ENCODE results near the gene DEFB108B.
"Not testable (repeated sequence)": the region's sequence is repeated elsewhere in the genome, so short reads cannot be mapped to it uniquely, and the experiment has no call there.

Gene DEFB108B
- total RNA-seq, result 0 reads per million in 2 donors

GRCh38 chr11:71832811-71833210 lies at the start of gene DEFB108B:
DEFB108B (plus strand) TSS chr11:71833200; CDS start chr11:71833200, 0 bp downstream.
- not testable (repeated sequence) for DNase-seq

GRCh38 chr11:71786114-71786847 lies 46.7 kb upstream of the DEFB108B start:
- DNase-seq, result not testable (repeated sequence)

- DNase-seq, result peak; percentile 97
Measured at GRCh38 chr11:71786848-71787097, 46.2 kb upstream of the DEFB108B start.

GRCh38 chr11:71787098-71787823 lies 45.7 kb upstream of the DEFB108B start:
- peak; percentile 95 for DNase-seq

GRCh38 chr11:71787824-71788454 lies 45.1 kb upstream of the DEFB108B start:
- not testable (repeated sequence) for DNase-seq

GRCh38 chr11:71789444-71790196 lies 43.4 kb upstream of the DEFB108B start:
- DNase-seq, result not testable (repeated sequence)

- not testable (repeated sequence) for DNase-seq
Measured at GRCh38 chr11:71791111-71791510, 41.9 kb upstream of the DEFB108B start.

GRCh38 chr11:71792621-71793235 lies 40.3 kb upstream of the DEFB108B start:
- DNase-seq, result peak; percentile 39

- DNase-seq, result not testable (repeated sequence)
Measured at GRCh38 chr11:71794386-71795040, 38.5 kb upstream of the DEFB108B start.

- DNase-seq, result not testable (repeated sequence)
Measured at GRCh38 chr11:71795236-71795635, 37.8 kb upstream of the DEFB108B start.

GRCh38 chr11:71796016-71796415 lies 37.0 kb upstream of the DEFB108B start:
- not testable (repeated sequence) for DNase-seq

GRCh38 chr11:71796781-71797180 lies 36.2 kb upstream of the DEFB108B start:
- DNase-seq, result not testable (repeated sequence)

GRCh38 chr11:71799556-71800128 lies 33.4 kb upstream of the DEFB108B start:
- not testable (repeated sequence) for DNase-seq

GRCh38 chr11:71800335-71800953 lies 32.6 kb upstream of the DEFB108B start:
- DNase-seq, result peak; percentile 85

- DNase-seq, result not testable (repeated sequence)
Measured at GRCh38 chr11:71801026-71801425, 32.0 kb upstream of the DEFB108B start.

GRCh38 chr11:71802874-71803273 lies 30.1 kb upstream of the DEFB108B start:
- not testable (repeated sequence) for DNase-seq

- not testable (repeated sequence) for DNase-seq
Measured at GRCh38 chr11:71804158-71804947, 28.6 kb upstream of the DEFB108B start.

GRCh38 chr11:71812529-71812928 lies 20.5 kb upstream of the DEFB108B start:
- DNase-seq, result not testable (repeated sequence)

- peak; percentile 70 for DNase-seq
Measured at GRCh38 chr11:71813481-71814355, 19.3 kb upstream of the DEFB108B start.
